Right cardiac atrium (tissue), 5 donors: ENCODE results near the gene CDC42EP5. TPM values are rescaled to one million over a fixed set of nuclear protein-coding genes. Genes with fewer than 3 reads are reported as not detected.

Experiments used
- ATAC-seq, 2 donors: fragments of 200-7000 bp; cut with Tn5 transposase; one replicate each; pipeline versions ENCODE4 v1.8.0 to v1.9.1; 2020; ENCODE audit warnings: moderate library complexity in 2 of 2, mild to moderate bottlenecking in 1 of 2
- DNase-seq, 3 donors: peaks; one replicate each; pipeline ENCODE4 v3.0.0-alpha.2; 2020
- H3K27ac ChIP-seq: one replicate; pipeline ENCODE4 v1.5.1; 2013; ENCODE audit warnings: mild to moderate bottlenecking, low read length, control low read depth, moderate library complexity
- H3K27me3 ChIP-seq: one replicate; pipeline ENCODE4 v1.6.1; 2013; ENCODE audit not compliant: control insufficient read depth, insufficient read depth
- H3K4me1 ChIP-seq: one replicate; pipeline ENCODE4 v1.6.1; 2013; ENCODE audit warnings: low read length; ENCODE audit not compliant: control insufficient read depth, insufficient read depth
- H3K4me3 ChIP-seq: one replicate; pipeline ENCODE4 v1.5.1; 2013; ENCODE audit warnings: low read length, control low read depth
- H3K9me3 ChIP-seq: one replicate; pipeline ENCODE4 v1.6.1; 2013; ENCODE audit warnings: low read length; ENCODE audit not compliant: control insufficient read depth
- WGBS: extraction: QIAGEN DNeasy Blood & Tissue Kit; methylation state at CpG from one replicate; pipeline ENCODE4 v1.1.7; 2013; 5-methylcytosine and 5-hydroxymethylcytosine counted together
- intact Hi-C, 4 donors: fragments of 100-400 bp; cut with DNase I; formaldehyde crosslinking; loops; one replicate each; pipeline versions ENCODE4 v1.11.0 to v1.14.0; 2022 to 2023
- polyA plus RNA-seq: library from polyadenylated mRNA; stranded (reverse); fragments of 200-250 nt; gene quantifications from one replicate; pipeline ENCODE4 v1.2.3, GENCODE V29; 2013
- total RNA-seq, 4 donors: library from RNA; stranded (reverse); fragmentation: NEBNext Ultra II Directional; extraction: Animal tissue kit (Norgen Biotek cat#: 25700); gene quantifications; one replicate each; pipeline ENCODE4 v1.2.1, GENCODE V29; 2021
- donor health status: healthy with polysubstance abuse.
- donor health status: DM: no; HTN: yes; CAD: no.
- donor health status: DM: no; HTN: no; CAD: no.
- donor health status: DM: no; HTN: yes; CAD: no; lungs with severe emphysema.
- donor health status: DM: yes; HTN: yes; CAD: no.

Gene CDC42EP5
- total and polyA plus RNA-seq, 5 donors = 10.4 to 22.5 (median 12.4) TPM

- intact Hi-C loops = loop anchor here in 1 of 4 donors (5.0 kb wide), 1 partner anchor 193 kb away; no protein-coding TSS in a partner anchor
- Histone ChIP-seq H3K27ac (no peak overlapping the region), H3K27me3 (no peaks in the 10 kb centered on the region), H3K4me3 (no peak overlapping the region), H3K4me1 (no peaks in the 10 kb centered on the region), H3K9me3 (no peaks in the 10 kb centered on the region)
- WGBS = 57% methylated on average over 7 of the region's 7 CpGs
- ATAC-seq = no peak
- no peak for DNase-seq
These were observed 16.2 kb upstream of the CDC42EP5 start for GRCh38 chr19:54489341-54489740.

- DNase-seq = no peak
- Histone ChIP-seq H3K27ac (no peak overlapping the region), H3K9me3 (no peaks in the 10 kb centered on the region), H3K27me3 (no peaks in the 10 kb centered on the region), H3K4me1 (no peaks in the 10 kb centered on the region), H3K4me3 (no peak overlapping the region)
- WGBS = 68% methylated on average over 5 of the region's 5 CpGs
- no peak for ATAC-seq
- intact Hi-C loops = loop anchor here in 1 of 4 donors (5.0 kb wide), 1 partner anchor 196 kb away; no protein-coding TSS in a partner anchor
These were observed 12.8 kb upstream of the CDC42EP5 start for GRCh38 chr19:54485851-54486250.

DNA sequence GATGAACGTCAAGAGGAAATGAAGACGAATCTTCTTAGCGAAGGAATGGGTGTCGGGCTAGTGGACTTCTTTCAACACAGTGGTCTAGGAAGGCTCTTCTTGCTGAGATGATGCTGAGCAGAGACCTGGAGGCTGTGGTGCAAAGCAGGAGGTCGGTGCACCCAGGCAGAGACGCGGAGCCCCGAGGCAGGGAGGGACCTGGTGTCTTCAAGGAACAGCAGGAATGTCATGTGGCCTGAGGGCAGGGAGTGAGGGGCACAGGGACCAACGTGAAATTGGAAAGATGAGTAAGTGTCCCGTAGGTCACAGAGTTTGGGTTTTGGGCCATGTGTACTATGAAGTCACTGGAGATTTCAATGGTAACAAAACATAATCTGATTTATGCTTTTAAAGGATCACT, 11.4 kb upstream of the CDC42EP5 start:
- no peaks in the 10 kb centered on the region for H3K4me1 ChIP-seq
- no peaks in the 10 kb centered on the region for H3K9me3 ChIP-seq
- intact Hi-C loops = no loop called here
- no peak for DNase-seq
- WGBS = 81% methylated on average over 10 of the region's 10 CpGs
- no peak overlapping the region for H3K4me3 ChIP-seq
- no peak overlapping the region for H3K27ac ChIP-seq
- ATAC-seq = no peak
- no peaks in the 10 kb centered on the region for H3K27me3 ChIP-seq

- no peaks in the 10 kb centered on the region for H3K9me3 ChIP-seq
- 69% methylated on average over 3 of the region's 3 CpGs for WGBS
- intact Hi-C loops = no loop called here
- no peak for DNase-seq
- ATAC-seq = no peak
- no peak overlapping the region for H3K27ac ChIP-seq
- no peaks in the 10 kb centered on the region for H3K27me3 ChIP-seq
- H3K4me1 ChIP-seq = no peaks in the 10 kb centered on the region
- no peak overlapping the region for H3K4me3 ChIP-seq
These were observed 9.8 kb upstream of the CDC42EP5 start for GRCh38 chr19:54482889-54483288.

DNA sequence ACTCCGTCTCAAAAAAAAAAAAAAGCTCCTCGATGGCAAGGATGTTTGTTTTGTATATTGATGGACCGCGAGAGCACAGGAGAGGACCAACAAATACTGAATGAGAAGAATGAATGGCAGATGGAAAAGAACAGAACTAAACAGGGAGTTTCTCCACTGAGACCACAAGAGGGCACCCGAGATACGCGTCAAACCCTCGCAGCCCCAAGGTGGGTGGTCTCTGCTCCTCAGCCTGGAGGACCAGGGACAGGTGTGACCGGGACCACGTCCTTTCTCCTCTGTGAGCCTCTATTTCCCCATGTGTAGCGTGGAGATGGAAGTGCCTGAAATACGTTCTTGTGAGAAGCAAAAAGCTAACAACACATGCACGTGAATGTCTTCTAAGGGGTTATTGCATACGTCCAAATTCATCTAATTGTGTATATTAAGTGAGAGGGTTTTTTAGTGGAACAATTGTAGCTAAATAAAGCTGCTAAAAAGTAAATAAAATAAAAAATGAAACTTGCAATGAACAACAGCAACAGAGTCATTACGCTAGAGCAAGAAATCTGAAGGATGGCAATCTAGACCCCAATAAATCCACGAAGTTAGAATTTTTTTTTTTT, 8.3 kb upstream of the CDC42EP5 start:
- Histone ChIP-seq H3K27me3 (no peaks in the 10 kb centered on the region), H3K4me1 (no peaks in the 10 kb centered on the region), H3K27ac (no peak overlapping the region), H3K4me3 (no peak overlapping the region), H3K9me3 (no peaks in the 10 kb centered on the region)
- DNase-seq (no peak), ATAC-seq (peak in 1 of 2 donors; percentile 45)
- WGBS = 12% methylated on average over 16 of the region's 16 CpGs
- intact Hi-C loops = no loop called here

DNA sequence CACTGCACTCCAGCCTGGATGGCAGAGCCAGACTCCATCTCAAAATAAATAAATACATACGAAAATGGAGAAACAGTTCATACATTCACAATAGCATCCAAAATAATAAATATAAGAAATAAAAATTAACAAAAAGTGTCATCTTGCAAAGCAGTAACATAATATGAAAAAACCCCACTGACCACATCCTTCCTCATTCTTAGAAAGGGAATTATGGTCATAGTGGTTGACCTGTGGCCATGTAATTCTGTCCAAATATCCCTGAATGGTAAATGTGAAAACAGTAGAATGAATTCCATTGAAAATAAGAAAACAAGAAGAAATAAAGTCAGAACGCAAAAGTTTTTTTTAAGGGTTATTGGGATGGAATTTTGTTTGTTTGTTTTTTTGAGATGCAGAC, 7.0 kb upstream of the CDC42EP5 start:
- intact Hi-C loops = no loop called here
- no peak for DNase-seq
- Histone ChIP-seq H3K4me1 (no peaks in the 10 kb centered on the region), H3K27ac (no peak overlapping the region), H3K9me3 (no peaks in the 10 kb centered on the region), H3K27me3 (no peaks in the 10 kb centered on the region), H3K4me3 (no peak overlapping the region)
- no peak for ATAC-seq
- 79% methylated on average over 2 of the region's 2 CpGs for WGBS

DNA sequence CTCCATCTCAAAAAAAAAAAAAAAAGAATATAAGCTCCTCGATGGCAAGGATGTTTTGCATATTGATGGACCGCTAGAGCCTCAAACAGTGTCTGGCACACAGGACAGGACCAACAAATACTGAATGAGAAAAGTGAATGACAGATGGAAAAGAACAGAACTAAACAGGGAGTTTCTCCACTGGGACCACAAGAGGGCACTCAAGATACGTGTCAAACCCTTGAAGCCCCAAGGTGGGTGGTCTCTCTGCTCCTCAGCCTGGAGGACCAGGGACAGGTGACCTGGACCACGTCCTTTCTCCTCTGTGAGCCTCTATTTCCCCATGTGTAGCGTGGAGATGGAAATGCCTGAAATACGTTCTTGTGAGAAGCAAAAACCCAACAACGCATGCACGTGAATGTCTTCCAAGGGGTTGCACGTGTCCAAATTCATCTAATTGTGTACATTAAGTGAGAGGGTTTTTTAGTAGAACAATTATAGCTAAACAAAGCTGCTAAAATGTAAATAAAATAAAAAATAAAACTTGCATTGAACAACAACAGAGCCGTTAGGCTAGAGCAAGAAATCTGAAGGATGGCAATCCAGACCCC, 5.7 kb upstream of the CDC42EP5 start:
- Histone ChIP-seq H3K27ac (no peak overlapping the region), H3K4me1 (no peaks in the 10 kb centered on the region), H3K9me3 (no peaks in the 10 kb centered on the region), H3K27me3 (no peaks in the 10 kb centered on the region), H3K4me3 (no peak overlapping the region)
- WGBS = 20% methylated on average over 10 of the region's 10 CpGs
- DNase-seq (no peak), ATAC-seq (peak in 1 of 2 donors; percentile 26)
- intact Hi-C loops = loop anchor here in 1 of 4 donors (10.0 kb wide), 1 partner anchor 196 kb away; no protein-coding TSS in a partner anchor

DNA sequence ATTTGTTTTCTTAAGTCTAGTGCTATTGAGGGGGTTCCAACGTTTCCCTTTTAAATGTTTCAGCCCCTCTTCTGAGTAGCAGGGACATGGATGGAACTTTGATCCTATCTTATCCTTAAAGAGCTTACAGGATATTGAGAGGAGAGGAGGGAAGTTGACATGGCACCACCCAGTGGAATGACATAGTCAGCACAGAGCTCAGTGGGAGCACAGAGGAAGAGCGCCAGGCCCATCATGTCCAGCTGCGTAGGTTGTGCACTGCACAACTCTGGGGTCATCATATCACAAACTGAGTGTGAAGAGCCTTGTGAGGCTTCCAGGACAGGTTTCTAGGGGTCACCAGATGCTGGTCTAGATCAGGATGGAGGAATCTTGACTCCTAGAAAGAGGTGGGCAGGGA, 4.6 kb upstream of the CDC42EP5 start:
- no peak overlapping the region for H3K27ac ChIP-seq
- intact Hi-C loops = loop anchor here in 1 of 4 donors (10.0 kb wide), 1 partner anchor 197 kb away; no protein-coding TSS in a partner anchor
- 59% methylated on average over 3 of the region's 3 CpGs for WGBS
- no peak overlapping the region for H3K4me3 ChIP-seq
- H3K27me3 ChIP-seq = no peaks in the 10 kb centered on the region
- peaks cover 5% of the 10 kb centered on the region for H3K4me1 ChIP-seq
- DNase-seq (no peak), ATAC-seq (peak in 1 of 2 donors; percentile 44)
- no peaks in the 10 kb centered on the region for H3K9me3 ChIP-seq

DNA sequence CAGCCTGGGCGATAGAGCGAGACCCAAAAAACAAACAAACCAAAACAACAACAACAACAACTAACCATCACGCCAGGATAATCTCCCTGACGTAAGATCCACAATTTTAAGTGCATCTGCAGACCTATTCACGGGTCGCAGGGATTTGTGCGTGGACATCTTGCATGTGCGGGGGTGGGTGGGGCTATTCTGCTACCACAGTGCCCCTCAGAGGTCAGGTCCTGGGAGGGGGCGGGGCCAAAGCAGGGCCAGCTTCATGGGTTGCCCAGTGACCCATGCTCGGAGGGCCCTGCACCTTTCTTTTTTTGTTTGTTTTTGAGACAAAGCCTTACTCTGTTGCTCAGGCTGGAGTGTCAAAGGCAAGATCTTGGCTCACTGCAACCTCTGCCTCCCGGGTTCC, 2.6 kb upstream of the CDC42EP5 start:
- intact Hi-C loops = loop anchor here in 1 of 4 donors (10.0 kb wide), 1 partner anchor 199 kb away; no protein-coding TSS in a partner anchor
- 89% methylated on average over 11 of the region's 11 CpGs for WGBS
- H3K9me3 ChIP-seq = no peaks in the 10 kb centered on the region
- peaks cover 5% of the 10 kb centered on the region for H3K4me1 ChIP-seq
- DNase-seq = peak in 1 of 3 donors; percentile 58
- ATAC-seq = no peak
- no peak overlapping the region for H3K4me3 ChIP-seq
- H3K27me3 ChIP-seq = no peaks in the 10 kb centered on the region
- H3K27ac ChIP-seq = no peak overlapping the region

DNA sequence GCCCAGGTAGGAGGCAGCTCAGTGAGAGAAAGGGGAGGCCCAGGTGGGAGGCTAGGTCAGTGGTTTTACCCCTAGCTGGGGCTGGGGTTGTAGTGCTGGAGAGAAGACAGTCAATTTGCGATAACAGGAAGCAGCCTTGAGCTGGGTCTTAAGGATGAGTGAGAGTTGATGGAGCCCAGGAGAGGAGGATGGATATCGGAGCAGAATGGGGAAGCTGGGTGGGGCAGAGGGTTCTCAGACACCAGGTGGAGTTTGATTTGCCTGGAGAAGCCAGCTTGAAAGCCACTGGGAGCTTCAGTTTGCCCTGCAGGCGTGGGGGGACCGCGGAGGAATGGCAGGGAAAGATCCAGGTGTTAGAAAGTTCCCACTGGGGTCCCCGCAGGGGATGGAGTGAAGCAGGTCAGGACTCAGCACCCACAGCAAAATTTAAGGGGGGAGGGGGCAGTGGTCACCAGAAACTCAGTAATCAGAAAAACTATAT, 836 bp upstream of the CDC42EP5 start:
- 69% methylated on average over 6 of the region's 6 CpGs for WGBS
- intact Hi-C loops = loop anchor here in 1 of 4 donors (10.0 kb wide), 1 partner anchor 201 kb away; no protein-coding TSS in a partner anchor

More for the DNA sequence above, 836 bp upstream of the CDC42EP5 start:
- Histone ChIP-seq H3K27me3 (no peaks in the 10 kb centered on the region), H3K4me3 (no peak overlapping the region), H3K27ac (peak overlapping the region; percentile 70), H3K9me3 (no peaks in the 10 kb centered on the region), H3K4me1 (peaks cover 5% of the 10 kb centered on the region)
- DNase-seq = no peak
- no peak for ATAC-seq
